Liver (tissue), 9 donors: ENCODE data around the gene PADI3. TPM values are rescaled to one million over a fixed set of nuclear protein-coding genes. Genes with fewer than 3 reads are reported as not detected.

Experiments used
- DNase-seq: peaks from one replicate; pipeline ENCODE4 v3.0.0-alpha.2; 2017; ENCODE audit warnings: low spot score
- H3K27ac ChIP-seq, 2 donors: one replicate each; pipeline ENCODE4 v1.7.0; 2013; ENCODE audit warnings: inconsistent platforms in 2 of 2, low read length in 2 of 2, control low read depth in 1 of 2, low read depth in 1 of 2, mild to moderate bottlenecking in 1 of 2
- H3K27me3 ChIP-seq, 4 donors: one replicate each; pipeline versions ENCODE4 v1.6.1 to v1.7.0; 2013; ENCODE audit warnings: low read length in 3 of 4, inconsistent platforms in 1 of 4, mild to moderate bottlenecking in 1 of 4, moderate library complexity in 1 of 4; ENCODE audit not compliant: control insufficient read depth in 4 of 4, insufficient read depth in 4 of 4
- H3K36me3 ChIP-seq, 4 donors: one replicate each; pipeline versions ENCODE4 v1.6.1 to v1.7.0; 2013; ENCODE audit warnings: low read length in 3 of 4, mild to moderate bottlenecking in 3 of 4, low read depth in 1 of 4, moderate library complexity in 1 of 4; ENCODE audit not compliant: control insufficient read depth in 4 of 4, insufficient read depth in 3 of 4
- H3K4me1 ChIP-seq, 4 donors: one replicate each; pipeline versions ENCODE4 v1.6.1 to v1.7.0; 2013; ENCODE audit warnings: low read length in 3 of 4, mild to moderate bottlenecking in 3 of 4, moderate library complexity in 1 of 4; ENCODE audit not compliant: control insufficient read depth in 4 of 4, insufficient read depth in 4 of 4
- H3K4me3 ChIP-seq, 3 donors: one replicate each; pipeline versions ENCODE4 v1.6.1 to v1.7.0; 2013; ENCODE audit warnings: low read length in 3 of 3, control low read depth in 1 of 3, low read depth in 1 of 3, mild to moderate bottlenecking in 1 of 3
- H3K9ac ChIP-seq, 2 donors: one replicate each; pipeline ENCODE4 v1.7.0; 2013; ENCODE audit warnings: low read length in 2 of 2, mild to moderate bottlenecking in 2 of 2, moderate library complexity in 2 of 2, control low read depth in 1 of 2, low read depth in 1 of 2
- H3K9me3 ChIP-seq, 4 donors: one replicate each; pipeline versions ENCODE4 v1.6.1 to v1.7.0; 2013; ENCODE audit warnings: low read length in 3 of 4; ENCODE audit not compliant: control insufficient read depth in 4 of 4
- ATF3 ChIP-seq: IDR thresholded peaks from 2 replicates; pipeline ENCODE4 v1.6.1; 2016; ENCODE audit warnings: antibody characterized with exemption
- CTCF ChIP-seq: fragments of 150-350 bp; IDR thresholded peaks from 2 replicates; pipeline ENCODE4 v1.5.1; 2017; ENCODE audit warnings: improper control_type of control experiment, low read depth, low read length; ENCODE audit not compliant: missing input control
- EGR1 ChIP-seq, 2 donors: IDR thresholded peaks; 2 replicates each; pipeline ENCODE4 v1.6.1; 2016 to 2018; ENCODE audit warnings: antibody characterized with exemption in 2 of 2, low read depth in 2 of 2
- FOXA1 ChIP-seq: IDR thresholded peaks from 2 replicates; pipeline ENCODE4 v1.6.1; 2016; ENCODE audit warnings: antibody characterized with exemption
- FOXA2 ChIP-seq: IDR thresholded peaks from 2 replicates; pipeline ENCODE4 v1.6.1; 2016; ENCODE audit warnings: antibody characterized with exemption
- GABPA ChIP-seq, 2 donors: IDR thresholded peaks in 1 of 2; conservative IDR thresholded peaks in 1 of 2; 2 replicates each; pipeline ENCODE4 v1.6.1; 2016; ENCODE audit warnings: antibody characterized with exemption in 2 of 2, mild to moderate bottlenecking in 1 of 2, moderate library complexity in 1 of 2
- HNF4A ChIP-seq, 2 donors: conservative IDR thresholded peaks; 2 replicates each; pipeline ENCODE4 v1.6.1; 2016; ENCODE audit warnings: antibody characterized with exemption in 2 of 2, mild to moderate bottlenecking in 2 of 2
- HNF4G ChIP-seq: IDR thresholded peaks from 2 replicates; pipeline ENCODE4 v1.6.1; 2016; ENCODE audit warnings: antibody characterized with exemption
- JUND ChIP-seq, 2 donors: IDR thresholded peaks; 2 replicates each; pipeline ENCODE4 v1.6.1; 2016; ENCODE audit warnings: antibody characterized with exemption in 2 of 2
- NR2F2 ChIP-seq: IDR thresholded peaks from 2 replicates; pipeline ENCODE4 v1.6.1; 2016; ENCODE audit warnings: antibody characterized with exemption
- RAD21 ChIP-seq, 2 donors: IDR thresholded peaks; 2 replicates each; pipeline ENCODE4 v1.6.1; 2016; ENCODE audit warnings: antibody characterized with exemption in 2 of 2, mild to moderate bottlenecking in 2 of 2
- REST ChIP-seq: IDR thresholded peaks from 2 replicates; pipeline ENCODE4 v1.6.1; 2016; ENCODE audit warnings: antibody characterized with exemption, mild to moderate bottlenecking
- RXRA ChIP-seq, 2 donors: IDR thresholded peaks; 2 replicates each; pipeline ENCODE4 v1.6.1; 2017 to 2018; ENCODE audit warnings: antibody characterized with exemption in 2 of 2, mild to moderate bottlenecking in 1 of 2
- SP1 ChIP-seq: IDR thresholded peaks from 2 replicates; pipeline ENCODE4 v1.6.1; 2018; ENCODE audit warnings: antibody characterized with exemption, mild to moderate bottlenecking
- TAF1 ChIP-seq: conservative IDR thresholded peaks from 2 replicates; pipeline ENCODE4 v1.6.1; 2016; ENCODE audit warnings: antibody characterized with exemption, mild to moderate bottlenecking
- whole genome bisulfite sequencing: extraction: QIAGEN DNeasy Blood & Tissue Kit; methylation state at CpG from one replicate; pipeline ENCODE4 v1.1.7; 2013; 5-methylcytosine and 5-hydroxymethylcytosine counted together
- polyA plus RNA-seq, 2 donors: library from polyadenylated mRNA; stranded (reverse) in 1 of 2; unstranded in 1 of 2; fragments of 200-250 nt in 1 of 2; fragments of >200 nt in 1 of 2; fragmentation: Nextera tagmentation in 1 of 2; extraction: Ambion mirVana in 1 of 2; gene quantifications; one replicate each; pipeline versions ENCODE4 v1.2.1 to v1.2.3, GENCODE V29; 2013 to 2015
- total RNA-seq, 2 donors: library from RNA; depleted of rRNA; stranded (reverse); fragments of >200 nt; gene quantifications; one replicate each; pipeline ENCODE4 v1.2.3, GENCODE V29; 2014
- TF ChIP-seq, protein P1 (sequence below): IDR thresholded peaks from 2 replicates; pipeline ENCODE4 v1.6.1; 2016; ENCODE audit warnings: antibody characterized with exemption
- TF ChIP-seq, protein P2 (sequence below): IDR thresholded peaks from 2 replicates; pipeline ENCODE4 v1.6.1; 2016; ENCODE audit warnings: antibody characterized with exemption
- donor health status: healthy.
- donor health status: healthy.
- donor health status: healthy.
- donor health status: healthy.
- donor health status: healthy.

PADI3 gene
- total and polyA plus RNA-seq, 4 donors: not detected

GRCh38 chr1:17260738-17261137 lies 11.8 kb downstream of the PADI3 start:
- TF ChIP-seq ATF3: no peak
- no peak for TF ChIP-seq GABPA (IDR thresholded peaks at IDR 0.05 in 1 of 2, conservative IDR thresholded peaks at IDR 0.05 in 1 of 2)
- TF ChIP-seq RXRA (IDR thresholded peaks at IDR 0.05): no peak
- TF ChIP-seq HNF4A (conservative IDR thresholded peaks at IDR 0.05): no peak
- TF ChIP-seq FOXA2: no peak
- no peak for TF ChIP-seq JUND (IDR thresholded peaks at IDR 0.05)
- TF ChIP-seq NR2F2: no peak
- TF ChIP-seq, protein P1, sequence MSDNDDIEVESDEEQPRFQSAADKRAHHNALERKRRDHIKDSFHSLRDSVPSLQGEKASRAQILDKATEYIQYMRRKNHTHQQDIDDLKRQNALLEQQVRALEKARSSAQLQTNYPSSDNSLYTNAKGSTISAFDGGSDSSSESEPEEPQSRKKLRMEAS: no peak
- no peak for TF ChIP-seq EGR1 (IDR thresholded peaks at IDR 0.05; ENCODE audit: low read depth in 2 of 2)
- no peak for TF ChIP-seq CTCF
- TF ChIP-seq, protein P2, sequence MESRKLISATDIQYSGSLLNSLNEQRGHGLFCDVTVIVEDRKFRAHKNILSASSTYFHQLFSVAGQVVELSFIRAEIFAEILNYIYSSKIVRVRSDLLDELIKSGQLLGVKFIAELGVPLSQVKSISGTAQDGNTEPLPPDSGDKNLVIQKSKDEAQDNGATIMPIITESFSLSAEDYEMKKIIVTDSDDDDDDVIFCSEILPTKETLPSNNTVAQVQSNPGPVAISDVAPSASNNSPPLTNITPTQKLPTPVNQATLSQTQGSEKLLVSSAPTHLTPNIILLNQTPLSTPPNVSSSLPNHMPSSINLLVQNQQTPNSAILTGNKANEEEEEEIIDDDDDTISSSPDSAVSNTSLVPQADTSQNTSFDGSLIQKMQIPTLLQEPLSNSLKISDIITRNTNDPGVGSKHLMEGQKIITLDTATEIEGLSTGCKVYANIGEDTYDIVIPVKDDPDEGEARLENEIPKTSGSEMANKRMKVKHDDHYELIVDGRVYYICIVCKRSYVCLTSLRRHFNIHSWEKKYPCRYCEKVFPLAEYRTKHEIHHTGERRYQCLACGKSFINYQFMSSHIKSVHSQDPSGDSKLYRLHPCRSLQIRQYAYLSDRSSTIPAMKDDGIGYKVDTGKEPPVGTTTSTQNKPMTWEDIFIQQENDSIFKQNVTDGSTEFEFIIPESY: no peak
- H3K27ac ChIP-seq: no peak overlapping the region
- no peaks in the 10 kb centered on the region for H3K4me1 ChIP-seq
- no peak for DNase-seq
- no peak overlapping the region for H3K9ac ChIP-seq
- peaks cover 0 to 3% (median 0%) of the 10 kb centered on the region in 4 donors for H3K27me3 ChIP-seq
- H3K4me3 ChIP-seq: no peak overlapping the region
- no peaks in the 10 kb centered on the region for H3K36me3 ChIP-seq
- WGBS: 85% methylated on average over 5 of the region's 5 CpGs
- H3K9me3 ChIP-seq: no peaks in the 10 kb centered on the region

- Histone ChIP-seq H3K27ac (no peak overlapping the region), H3K4me3 (no peak overlapping the region), H3K27me3 (peaks cover 0 to 3% (median 0%) of the 10 kb centered on the region in 4 donors), H3K4me1 (no peaks in the 10 kb centered on the region), H3K36me3 (no peaks in the 10 kb centered on the region), H3K9ac (no peak overlapping the region), H3K9me3 (no peaks in the 10 kb centered on the region)
- no peak for DNase-seq
- TF ChIP-seq EGR1 (IDR thresholded peaks at IDR 0.05; ENCODE audit: low read depth in 2 of 2): no peak
Observed at GRCh38 chr1:17263936-17264335, 15.0 kb downstream of the PADI3 start.

GRCh38 chr1:17264470-17264869 lies 15.6 kb downstream of the PADI3 start:
- 89% methylated on average over 5 of the region's 5 CpGs for WGBS

More at GRCh38 chr1:17264470-17264869, 15.6 kb downstream of the PADI3 start:
- no peaks in the 10 kb centered on the region for H3K4me1 ChIP-seq
- no peak for DNase-seq
- peaks cover 0 to 3% (median 0%) of the 10 kb centered on the region in 4 donors for H3K27me3 ChIP-seq
- no peaks in the 10 kb centered on the region for H3K9me3 ChIP-seq
- no peak overlapping the region for H3K27ac ChIP-seq
- no peak for TF ChIP-seq REST
- TF ChIP-seq JUND (IDR thresholded peaks at IDR 0.05): no peak
- no peak for TF ChIP-seq SP1
- TF ChIP-seq FOXA2: no peak
- TF ChIP-seq, protein P1: no peak
- no peak for TF ChIP-seq RAD21 (IDR thresholded peaks at IDR 0.05)
- TF ChIP-seq TAF1: no peak
- TF ChIP-seq, protein P2: no peak
- TF ChIP-seq ATF3: no peak
- no peak for TF ChIP-seq HNF4G
- TF ChIP-seq FOXA1: no peak
- H3K36me3 ChIP-seq: no peaks in the 10 kb centered on the region
- no peak overlapping the region for H3K9ac ChIP-seq
- no peak overlapping the region for H3K4me3 ChIP-seq
